H9 (cell line): Measurements from ENCODE around the gene TNFRSF1B. TPM values are rescaled to one million over a fixed set of nuclear protein-coding genes. Genes with fewer than 3 reads are reported as not detected.

Experiments used
- DNase-seq: peaks from one replicate; pipeline ENCODE4 v3.0.0-alpha.2; 2017
- H2AFZ ChIP-seq: one replicate; pipeline ENCODE4 v1.6.1; 2013; ENCODE audit warnings: mild to moderate bottlenecking, low read length, control low read depth, moderate library complexity
- H2AK5ac ChIP-seq: 2 replicates; pipeline ENCODE4 v1.6.1; 2013; ENCODE audit warnings: low read length, control low read depth, mixed read lengths; ENCODE audit not compliant: insufficient read length
- H2BK120ac ChIP-seq: one replicate; pipeline ENCODE4 v1.6.1; 2013; ENCODE audit warnings: low read depth, mild to moderate bottlenecking, low read length, control low read depth, inconsistent platforms; ENCODE audit not compliant: poor library complexity, severe bottlenecking
- H2BK12ac ChIP-seq: 2 replicates; pipeline ENCODE4 v1.6.1; 2013; ENCODE audit warnings: low read length, control low read depth, mixed read lengths, low read depth; ENCODE audit not compliant: insufficient read length
- H2BK15ac ChIP-seq: 2 replicates; pipeline ENCODE4 v1.6.1; 2013; ENCODE audit warnings: low read depth, low read length, control low read depth
- H2BK20ac ChIP-seq: one replicate; pipeline ENCODE4 v1.6.1; 2013; ENCODE audit warnings: low read depth, mild to moderate bottlenecking, low read length, control low read depth, inconsistent platforms; ENCODE audit not compliant: poor library complexity, severe bottlenecking
- H2BK5ac ChIP-seq: 2 replicates; pipeline ENCODE4 v1.6.1; 2013; ENCODE audit warnings: low read length, control low read depth, mixed read lengths; ENCODE audit not compliant: insufficient read length
- H3K14ac ChIP-seq: 2 replicates; pipeline ENCODE4 v1.6.1; 2013; ENCODE audit warnings: low read length, control low read depth; ENCODE audit not compliant: insufficient read depth
- H3K18ac ChIP-seq: 2 replicates; pipeline ENCODE4 v1.6.1; 2013; ENCODE audit warnings: low read depth, mild to moderate bottlenecking, mixed read lengths, low read length, control low read depth; ENCODE audit not compliant: insufficient read length
- H3K23ac ChIP-seq: 2 replicates; pipeline ENCODE4 v1.6.1; 2013; ENCODE audit warnings: low read length, control low read depth, mixed read lengths, low read depth; ENCODE audit not compliant: insufficient read length
- H3K23me2 ChIP-seq: 2 replicates; pipeline ENCODE4 v1.6.1; 2013; ENCODE audit warnings: low read depth, mild to moderate bottlenecking, mixed read lengths, low read length, control low read depth; ENCODE audit not compliant: insufficient read length, poor library complexity, severe bottlenecking
- H3K27ac ChIP-seq: 2 replicates; pipeline ENCODE4 v1.5.1; 2013; ENCODE audit warnings: low read length, control low read depth, mixed read lengths, low read depth; ENCODE audit not compliant: insufficient read length
- H3K27me3 ChIP-seq: 2 replicates; pipeline ENCODE4 v1.6.1; 2013; ENCODE audit warnings: low read length, control low read depth, inconsistent platforms; ENCODE audit not compliant: insufficient read depth
- H3K4ac ChIP-seq: 2 replicates; pipeline ENCODE4 v1.6.1; 2013; ENCODE audit warnings: low read depth, mild to moderate bottlenecking, control low read depth, inconsistent platforms, low read length, moderate library complexity
- H3K4me1 ChIP-seq: 2 replicates; pipeline ENCODE4 v1.6.1; 2013; ENCODE audit warnings: low read length, control low read depth, inconsistent platforms; ENCODE audit not compliant: insufficient read depth
- H3K4me2 ChIP-seq: 2 replicates; pipeline ENCODE4 v1.6.1; 2013; ENCODE audit warnings: low read length, control low read depth, mixed read lengths; ENCODE audit not compliant: insufficient read length, insufficient read depth
- H3K56ac ChIP-seq: 2 replicates; pipeline ENCODE4 v1.6.1; 2013; ENCODE audit warnings: low read depth, mild to moderate bottlenecking, mixed read lengths, low read length, control low read depth; ENCODE audit not compliant: insufficient read length
- H3K79me1 ChIP-seq: 2 replicates; pipeline ENCODE4 v1.6.1; 2013; ENCODE audit warnings: low read depth, mild to moderate bottlenecking, moderate library complexity, low read length, control low read depth, inconsistent platforms; ENCODE audit not compliant: insufficient read depth, poor library complexity, severe bottlenecking
- H3K79me2 ChIP-seq: 2 replicates; pipeline ENCODE4 v1.6.1; 2013; ENCODE audit warnings: low read length, control low read depth, inconsistent platforms; ENCODE audit not compliant: insufficient read depth
- H3K9ac ChIP-seq: 2 replicates; pipeline ENCODE4 v1.6.1; 2013; ENCODE audit warnings: low read length, control low read depth, mixed read lengths; ENCODE audit not compliant: insufficient read length; ENCODE audit errors: extremely low read depth
- H3K9me3 ChIP-seq: one replicate; pipeline ENCODE4 v1.6.1; 2013; ENCODE audit warnings: low read depth, low read length, inconsistent platforms; ENCODE audit not compliant: control insufficient read depth
- H3T11ph ChIP-seq: one replicate; pipeline ENCODE4 v1.6.1; 2013; ENCODE audit warnings: mild to moderate bottlenecking, low read length, control low read depth, inconsistent platforms
- H4K20me1 ChIP-seq: one replicate; pipeline ENCODE4 v1.6.1; 2013; ENCODE audit not compliant: control insufficient read depth, insufficient read length, insufficient read depth
- H4K5ac ChIP-seq: 2 replicates; pipeline ENCODE4 v1.6.1; 2013; ENCODE audit warnings: low read depth, mild to moderate bottlenecking, mixed read lengths, low read length, control low read depth; ENCODE audit not compliant: insufficient read length
- H4K8ac ChIP-seq: replicated peaks from 2 replicates; pipeline ENCODE4 v1.6.1; 2013; ENCODE audit warnings: low read length, control low read depth, mixed read lengths, low read depth; ENCODE audit not compliant: insufficient read length
- H4K91ac ChIP-seq: 2 replicates; pipeline ENCODE4 v1.6.1; 2013; ENCODE audit warnings: low read depth, mild to moderate bottlenecking, moderate library complexity, mixed read lengths, low read length, control low read depth; ENCODE audit not compliant: insufficient read length
- H3K27ac Mint-ChIP-seq, 3 experiments: 2 replicates in 2 of 3; 3 replicates in 1 of 3; pipeline ENCODE4 v1.8.0; 2020 to 2021; ENCODE audit warnings: mixed read lengths in 3 of 3, mild to moderate bottlenecking in 1 of 3, moderate library complexity in 1 of 3
- H3K27me3 Mint-ChIP-seq: 2 replicates; pipeline ENCODE4 v1.8.0; 2021; ENCODE audit warnings: low read depth, mild to moderate bottlenecking, moderate library complexity, mixed read lengths
- H3K36me3 Mint-ChIP-seq, 3 experiments: 2 replicates in 2 of 3; 3 replicates in 1 of 3; pipeline ENCODE4 v1.8.0; 2020 to 2021; ENCODE audit warnings: low read depth in 3 of 3, mixed read lengths in 3 of 3; ENCODE audit not compliant: insufficient read depth in 1 of 3
- H3K4me1 Mint-ChIP-seq, 2 experiments: 2 replicates each; pipeline ENCODE4 v1.8.0; 2020; ENCODE audit warnings: mixed read lengths in 2 of 2
- H3K4me3 Mint-ChIP-seq, 2 experiments: 2 replicates in 1 of 2; 3 replicates in 1 of 2; pipeline ENCODE4 v1.8.0; 2020 to 2021; ENCODE audit warnings: mild to moderate bottlenecking in 2 of 2, mixed read lengths in 2 of 2, moderate library complexity in 1 of 2
- H3K9me3 Mint-ChIP-seq, 2 experiments: 2 replicates in 1 of 2; 3 replicates in 1 of 2; pipeline ENCODE4 v1.8.0; 2020; ENCODE audit warnings: mild to moderate bottlenecking in 2 of 2, mixed read lengths in 2 of 2, moderate library complexity in 1 of 2
- WGBS: extraction: QIAGEN DNeasy Blood & Tissue Kit; methylation state at CpG from one replicate; pipeline ENCODE4 v1.1.7; 2013; ENCODE audit warnings: missing lambda C conversion rate, low lambda C conversion rate, mixed read lengths; ENCODE audit not compliant: insufficient read length; ENCODE audit errors: extremely low coverage; 5-methylcytosine and 5-hydroxymethylcytosine counted together
- total RNA-seq: library from RNA; stranded (reverse); gene quantifications from 2 replicates; pipeline ENCODE4 v1.2.1, GENCODE V29; 2021
- TF ChIP-seq, protein P1 (sequence below): fragments of 200-600 bp; sonication (generic); conservative IDR thresholded peaks from 3 replicates; pipeline ENCODE4 v1.8.0; 2021; ENCODE audit warnings: antibody characterized with exemption, mild to moderate bottlenecking

TNFRSF1B gene
- total RNA-seq, 1 experiment from 2014 or later: 0.57 TPM

DNA sequence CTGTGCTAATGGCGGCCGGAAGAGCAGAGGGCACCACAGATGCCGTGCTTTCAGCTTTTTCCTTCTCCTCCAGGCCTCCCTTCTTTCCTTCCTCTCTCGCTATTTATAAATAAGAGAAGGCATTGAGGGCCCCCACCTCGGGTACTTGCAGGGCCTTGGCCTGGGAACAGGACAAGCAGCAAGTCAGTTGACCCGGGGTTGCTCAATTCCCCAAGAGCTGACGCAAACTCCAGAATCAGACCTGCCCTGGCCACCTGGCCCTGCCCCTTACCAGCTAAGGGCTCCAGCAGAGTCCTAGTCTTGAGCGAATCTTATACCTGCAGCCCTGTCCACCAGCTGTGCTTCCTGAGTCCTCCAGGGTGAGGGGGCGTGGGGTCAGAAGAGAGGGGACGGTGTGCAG lies 13.5 kb downstream of the TNFRSF1B start:
- Histone ChIP-seq H4K5ac (no peak overlapping the region), H2BK5ac (no peak overlapping the region), H3K23ac (no peak overlapping the region), H4K91ac (no peak overlapping the region), H3K79me1 (no peaks in the 10 kb centered on the region), H3K9ac (no peak overlapping the region), H3K27ac (no peak overlapping the region), H3T11ph (no peak overlapping the region), H2BK120ac (no peak overlapping the region), H3K4ac (no peak overlapping the region), H3K18ac (no peak overlapping the region), H3K56ac (no peak overlapping the region), H2BK15ac (no peak overlapping the region), H2AFZ (no peak overlapping the region), H3K79me2 (no peaks in the 10 kb centered on the region), H2BK20ac (no peak overlapping the region), H3K14ac (no peak overlapping the region), H3K4me1 (no peaks in the 10 kb centered on the region; the same call in 1 of the 2 replicates), H4K8ac (no peak overlapping the region), H3K9me3 (no peaks in the 10 kb centered on the region), H4K20me1 (no peaks in the 10 kb centered on the region), H3K23me2 (no peaks in the 10 kb centered on the region), H3K4me2 (no peak overlapping the region), H2AK5ac (no peak overlapping the region), H3K27me3 (no peaks in the 10 kb centered on the region), H2BK12ac (no peak overlapping the region)
- H3K4me3 Mint-ChIP-seq: no peak overlapping the region
- TF ChIP-seq, protein P1, sequence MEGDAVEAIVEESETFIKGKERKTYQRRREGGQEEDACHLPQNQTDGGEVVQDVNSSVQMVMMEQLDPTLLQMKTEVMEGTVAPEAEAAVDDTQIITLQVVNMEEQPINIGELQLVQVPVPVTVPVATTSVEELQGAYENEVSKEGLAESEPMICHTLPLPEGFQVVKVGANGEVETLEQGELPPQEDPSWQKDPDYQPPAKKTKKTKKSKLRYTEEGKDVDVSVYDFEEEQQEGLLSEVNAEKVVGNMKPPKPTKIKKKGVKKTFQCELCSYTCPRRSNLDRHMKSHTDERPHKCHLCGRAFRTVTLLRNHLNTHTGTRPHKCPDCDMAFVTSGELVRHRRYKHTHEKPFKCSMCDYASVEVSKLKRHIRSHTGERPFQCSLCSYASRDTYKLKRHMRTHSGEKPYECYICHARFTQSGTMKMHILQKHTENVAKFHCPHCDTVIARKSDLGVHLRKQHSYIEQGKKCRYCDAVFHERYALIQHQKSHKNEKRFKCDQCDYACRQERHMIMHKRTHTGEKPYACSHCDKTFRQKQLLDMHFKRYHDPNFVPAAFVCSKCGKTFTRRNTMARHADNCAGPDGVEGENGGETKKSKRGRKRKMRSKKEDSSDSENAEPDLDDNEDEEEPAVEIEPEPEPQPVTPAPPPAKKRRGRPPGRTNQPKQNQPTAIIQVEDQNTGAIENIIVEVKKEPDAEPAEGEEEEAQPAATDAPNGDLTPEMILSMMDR: no peak
- peaks cover 0 to 5% (median 1%) of the 10 kb centered on the region in 3 experiments; a peak in 2 of 7 replicates for H3K36me3 Mint-ChIP-seq
- H3K9me3 Mint-ChIP-seq: peaks cover 0 to 4% of the 10 kb centered on the region in 2 experiments; a peak in 4 of 5 replicates
- H3K27ac Mint-ChIP-seq: no peak overlapping the region
- H3K4me1 Mint-ChIP-seq: peaks cover 22 to 43% of the 10 kb centered on the region in 2 experiments
- no peak for DNase-seq
- H3K27me3 Mint-ChIP-seq: peaks cover 4% of the 10 kb centered on the region
- WGBS: no CpG with 5 or more reads among the region's 10 CpGs
